GM23248 (cell line): Measurements from ENCODE around the gene METTL9.

Experiments used
- EZH2 ChIP-seq: fragments of 200-600 bp; sonication (generic); IDR thresholded peaks from 2 replicates; pipeline ENCODE4 v1.6.1; 2018; ENCODE audit warnings: antibody characterized with exemption, mild to moderate bottlenecking; ENCODE audit not compliant: insufficient read depth, poor library complexity, severe bottlenecking
- EZH2phosphoT487 ChIP-seq: fragments of 200-600 bp; sonication (generic); IDR thresholded peaks from 2 replicates; pipeline ENCODE4 v1.6.1; 2018; ENCODE audit warnings: antibody characterized with exemption, moderate library complexity, mild to moderate bottlenecking, low read depth; ENCODE audit not compliant: insufficient read depth

DNA sequence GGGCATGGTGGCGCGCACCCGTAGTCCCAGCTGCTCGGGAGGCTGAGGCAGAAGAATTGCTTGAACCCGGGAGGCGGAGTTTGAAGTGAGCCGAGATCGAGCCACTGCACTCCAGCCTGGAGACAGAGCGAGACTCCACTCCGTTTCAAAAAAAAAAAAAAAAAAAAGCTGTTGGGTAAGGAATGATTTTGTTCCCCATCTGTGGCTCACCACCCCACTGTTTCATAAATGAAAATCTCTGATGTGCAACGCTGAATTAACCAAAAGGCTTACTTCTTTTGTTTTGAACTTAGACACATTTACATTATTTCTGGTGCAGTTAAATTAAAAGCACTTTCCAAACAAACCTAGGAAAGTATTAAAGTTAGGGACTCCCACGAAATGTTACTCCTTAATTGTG is 1.2 kb upstream of the METTL9 start:
- TF ChIP-seq EZH2phosphoT487 (no peak), EZH2 (no peak)
